PC-9 (cell line): ENCODE data around the gene PTX4.

ENCODE experiments used
- CTCF ChIP-seq: fragments of 200-600 bp; sonication (generic); conservative IDR thresholded peaks from 2 replicates; pipeline ENCODE4 v1.6.1; 2017; ENCODE audit warnings: mixed run types, antibody characterized with exemption, mild to moderate bottlenecking, moderate library complexity
- EZH2 ChIP-seq: fragments of 200-600 bp; sonication (generic); IDR thresholded peaks from 2 replicates; pipeline ENCODE4 v1.8.0; 2017; ENCODE audit warnings: antibody characterized with exemption, low read depth

- TF ChIP-seq CTCF (no peak), EZH2 (no peak)
Observed at GRCh38 chr16:1488054-1488601, 616 bp downstream of the PTX4 start.
